HT1080 (cell line): ENCODE measurements around the gene SEPTIN12. TPM values are rescaled to one million over a fixed set of nuclear protein-coding genes. Genes with fewer than 3 reads are reported as not detected.

Experiments used
- DNase-seq: peaks from one replicate; pipeline ENCODE4 v3.0.0-alpha.2; 2015; ENCODE audit warnings: low read depth
- polyA plus RNA-seq, 2 experiments: library from polyadenylated mRNA; depleted of rRNA; stranded (reverse); fragments of >200 nt; gene quantifications; 2 replicates each; pipeline ENCODE4 v1.2.3, GENCODE V29; 2015
- total RNA-seq: library from RNA; depleted of rRNA; stranded (reverse); fragments of >200 nt; shearing (Covaris generic); gene quantifications from 2 replicates; pipeline ENCODE4 v1.2.3, GENCODE V29; 2014; rRNA removed

The SEPTIN12 gene
- total RNA-seq, result not detected in 2 replicates
- polyA plus RNA-seq (2015; cell fraction: cytosol; rRNA removed), result not detected in 2 replicates
- not detected in 2 replicates for polyA plus RNA-seq (2015; cell fraction: nucleus; rRNA removed)

GRCh38 chr16:4787627-4788482 lies at the start of gene SEPTIN12:
SEPTIN12 (minus strand) TSS chr16:4788345; CDS start chr16:4787645, 700 bp downstream.
- DNase-seq, result no peak

- no peak for DNase-seq
Observed at GRCh38 chr16:4836727-4837126, 48.6 kb upstream of the SEPTIN12 start.

GRCh38 chr16:4833584-4833983 lies 45.4 kb upstream of the SEPTIN12 start:
- no peak for DNase-seq

GRCh38 chr16:4832698-4833343 lies 44.7 kb upstream of the SEPTIN12 start:
- DNase-seq, result no peak

- DNase-seq, result no peak
Observed at GRCh38 chr16:4831616-4832015, 43.5 kb upstream of the SEPTIN12 start.

GRCh38 chr16:4830408-4830807 lies 42.3 kb upstream of the SEPTIN12 start:
- DNase-seq, result no peak

- DNase-seq, result no peak
Observed at GRCh38 chr16:4828567-4829321, 40.6 kb upstream of the SEPTIN12 start.

- no peak for DNase-seq
Observed at GRCh38 chr16:4826980-4827379, 38.8 kb upstream of the SEPTIN12 start.

GRCh38 chr16:4826526-4826925 lies 38.4 kb upstream of the SEPTIN12 start:
- DNase-seq, result no peak

- DNase-seq, result no peak
Observed at GRCh38 chr16:4825196-4825595, 37.1 kb upstream of the SEPTIN12 start.

- DNase-seq, result no peak
Observed at GRCh38 chr16:4820652-4821051, 32.5 kb upstream of the SEPTIN12 start.

GRCh38 chr16:4814542-4815173 lies 26.5 kb upstream of the SEPTIN12 start:
- DNase-seq, result no peak

- no peak for DNase-seq
Observed at GRCh38 chr16:4814046-4814445, 25.9 kb upstream of the SEPTIN12 start.

GRCh38 chr16:4813251-4814003 lies 25.3 kb upstream of the SEPTIN12 start:
- DNase-seq, result no peak

- DNase-seq, result no peak
Observed at GRCh38 chr16:4811773-4812172, 23.6 kb upstream of the SEPTIN12 start.

GRCh38 chr16:4811242-4811641 lies 23.1 kb upstream of the SEPTIN12 start:
- no peak for DNase-seq

- DNase-seq, result no peak
Observed at GRCh38 chr16:4806280-4806679, 18.1 kb upstream of the SEPTIN12 start.

- DNase-seq, result no peak
Observed at GRCh38 chr16:4805231-4805630, 17.1 kb upstream of the SEPTIN12 start.

- no peak for DNase-seq
Observed at GRCh38 chr16:4803898-4804762, 16.0 kb upstream of the SEPTIN12 start.
